ENCODE measurements around the gene ADK.

- TF ChIP-seq, protein P1, sequence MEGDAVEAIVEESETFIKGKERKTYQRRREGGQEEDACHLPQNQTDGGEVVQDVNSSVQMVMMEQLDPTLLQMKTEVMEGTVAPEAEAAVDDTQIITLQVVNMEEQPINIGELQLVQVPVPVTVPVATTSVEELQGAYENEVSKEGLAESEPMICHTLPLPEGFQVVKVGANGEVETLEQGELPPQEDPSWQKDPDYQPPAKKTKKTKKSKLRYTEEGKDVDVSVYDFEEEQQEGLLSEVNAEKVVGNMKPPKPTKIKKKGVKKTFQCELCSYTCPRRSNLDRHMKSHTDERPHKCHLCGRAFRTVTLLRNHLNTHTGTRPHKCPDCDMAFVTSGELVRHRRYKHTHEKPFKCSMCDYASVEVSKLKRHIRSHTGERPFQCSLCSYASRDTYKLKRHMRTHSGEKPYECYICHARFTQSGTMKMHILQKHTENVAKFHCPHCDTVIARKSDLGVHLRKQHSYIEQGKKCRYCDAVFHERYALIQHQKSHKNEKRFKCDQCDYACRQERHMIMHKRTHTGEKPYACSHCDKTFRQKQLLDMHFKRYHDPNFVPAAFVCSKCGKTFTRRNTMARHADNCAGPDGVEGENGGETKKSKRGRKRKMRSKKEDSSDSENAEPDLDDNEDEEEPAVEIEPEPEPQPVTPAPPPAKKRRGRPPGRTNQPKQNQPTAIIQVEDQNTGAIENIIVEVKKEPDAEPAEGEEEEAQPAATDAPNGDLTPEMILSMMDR (IDR thresholded peaks at IDR 0.05; ENCODE audit: low read depth, low read length) = peak; percentile 17
- no peak for TF ChIP-seq EZH2phosphoT487 (IDR thresholded peaks at IDR 0.05; ENCODE audit: low read depth)
Observed at GRCh38 chr10:74150990-74151878, at the start of gene ADK.

Data from OCI-LY3 (cell line).